Posterior vena cava (tissue), 2 donors: ENCODE results near the gene MAST4. TPM values are rescaled to one million over a fixed set of nuclear protein-coding genes. Genes with fewer than 3 reads are reported as not detected.

Experiments
- DNase-seq: peaks from one replicate; pipeline ENCODE4 v3.0.0-alpha.2; 2020; ENCODE audit warnings: low spot score
- intact Hi-C, 2 donors: fragments of 100-400 bp; cut with DNase I; formaldehyde crosslinking; loops; one replicate each; pipeline versions ENCODE4 v1.14.1 to v1.14.2; 2022 to 2023
- total RNA-seq, 2 donors: library from RNA; stranded (reverse); fragmentation: NEBNext Ultra II Directional; extraction: Animal tissue kit (Norgen Biotek cat#: 25700); gene quantifications; one replicate each; pipeline ENCODE4 v1.2.1, GENCODE V29; 2021
- donor health status: DM: yes; HTN: yes; CAD: no.
- donor health status: DM: yes; HTN: yes; CAD: no.

Gene MAST4
- total RNA-seq, 2 donors from 2014 or later: 36.4 to 45.6 TPM

- DNase-seq: no peak
- intact Hi-C loops: no loop called here
Observed at GRCh38 chr5:66952153-66952552, 356.0 kb downstream of the MAST4 start.

GRCh38 chr5:66956439-66956838 lies 360.2 kb downstream of the MAST4 start:
- intact Hi-C loops: no loop called here
- DNase-seq: no peak

DNA sequence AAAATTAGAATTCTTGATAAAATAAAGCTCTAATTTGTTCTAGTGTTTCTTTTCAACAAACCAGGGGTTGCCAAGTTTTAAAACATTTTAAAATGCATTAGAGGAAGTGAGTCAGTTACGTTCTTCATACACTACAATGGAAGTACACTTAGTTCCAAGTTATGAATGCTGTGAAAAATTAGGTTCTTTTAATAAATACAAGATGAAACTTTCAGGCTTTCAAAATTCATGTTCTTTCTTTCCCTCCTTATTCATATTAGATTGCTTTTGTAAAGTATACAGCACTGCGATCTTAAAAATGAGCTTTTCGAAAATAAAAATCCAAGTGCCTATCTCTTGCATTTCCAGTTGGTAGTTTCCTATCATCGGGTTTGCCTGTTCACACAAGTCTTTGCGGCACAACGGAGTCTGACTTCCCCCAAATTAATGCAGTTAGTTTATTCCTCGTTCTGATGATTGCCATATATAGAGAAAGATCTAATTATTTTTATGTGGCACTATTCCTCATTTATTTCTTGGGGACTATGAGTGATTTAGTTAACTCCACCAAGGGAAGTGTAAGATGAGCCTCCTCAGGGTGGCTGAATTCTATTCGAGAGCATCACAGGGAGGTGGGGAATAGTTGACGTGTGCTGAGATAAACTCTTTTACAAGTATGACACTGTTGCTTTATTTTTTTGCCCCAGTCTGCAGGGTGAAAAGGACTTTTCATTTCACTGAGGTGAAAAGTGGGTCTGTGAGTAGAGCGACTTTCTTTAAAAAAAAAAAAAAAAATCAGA lies 362.2 kb downstream of the MAST4 start:
- intact Hi-C loops: no loop called here
- DNase-seq: no peak

- intact Hi-C loops: no loop called here
- DNase-seq: peak; percentile 82
Observed at GRCh38 chr5:66958980-66959641, 362.9 kb downstream of the MAST4 start.

DNA sequence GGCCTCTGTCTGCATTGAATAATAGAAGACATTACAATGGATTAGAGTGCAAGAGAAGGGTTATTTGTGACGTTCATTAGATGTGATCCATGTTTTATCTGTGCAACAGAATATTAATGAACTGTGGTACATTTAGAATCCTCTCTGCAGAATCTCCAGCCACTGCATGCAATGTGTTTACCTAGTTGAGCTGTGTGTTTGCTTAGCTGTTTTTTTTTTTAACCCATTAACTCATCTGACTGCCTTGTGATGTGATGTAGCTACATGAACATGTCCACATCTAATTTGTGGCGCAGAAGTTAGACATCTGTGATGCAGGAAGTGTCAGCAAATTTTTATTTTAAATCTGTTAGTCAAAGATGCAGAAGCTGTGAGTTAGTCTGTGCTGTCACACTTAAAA lies 363.5 kb downstream of the MAST4 start:
- no peak for DNase-seq
- intact Hi-C loops: no loop called here

DNA sequence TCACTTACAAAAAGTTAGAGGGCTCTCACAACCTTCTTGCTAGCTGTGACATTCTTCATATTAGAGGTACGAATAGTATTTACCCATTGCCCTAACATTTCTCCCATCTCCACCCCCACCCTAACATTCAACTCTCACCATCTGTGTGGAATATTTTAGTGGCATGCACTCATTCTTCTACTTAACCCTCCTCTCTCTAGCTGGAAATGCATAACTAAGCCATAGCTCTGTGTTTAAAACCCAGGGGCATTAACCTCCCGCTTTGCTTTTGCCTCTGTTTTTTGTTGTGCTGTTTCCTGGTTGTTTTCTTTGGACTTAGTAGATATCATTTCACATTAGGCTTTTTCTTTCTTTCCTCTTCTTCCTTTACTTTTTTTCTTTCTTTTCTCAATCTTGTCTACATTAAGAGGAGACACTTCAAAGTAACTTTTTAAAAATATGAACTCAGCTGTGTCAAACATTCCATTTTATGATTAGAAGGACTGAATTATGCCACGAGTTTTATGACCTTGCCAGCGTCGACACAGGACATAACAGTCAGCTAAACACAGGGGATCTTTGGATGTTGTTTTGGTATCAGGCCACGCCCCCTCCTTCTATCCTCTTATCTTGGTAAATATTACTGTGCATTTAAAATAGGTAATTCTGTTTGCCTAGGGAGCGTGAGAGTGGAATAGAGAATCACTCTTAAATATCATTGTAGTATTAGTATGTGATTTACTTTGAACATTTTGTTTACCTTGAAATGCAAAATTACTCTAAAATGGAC lies 364.4 kb downstream of the MAST4 start:
- DNase-seq: no peak
- intact Hi-C loops: no loop called here

- intact Hi-C loops: no loop called here
Observed at GRCh38 chr5:66963559-66963971, 367.4 kb downstream of the MAST4 start.

DNA sequence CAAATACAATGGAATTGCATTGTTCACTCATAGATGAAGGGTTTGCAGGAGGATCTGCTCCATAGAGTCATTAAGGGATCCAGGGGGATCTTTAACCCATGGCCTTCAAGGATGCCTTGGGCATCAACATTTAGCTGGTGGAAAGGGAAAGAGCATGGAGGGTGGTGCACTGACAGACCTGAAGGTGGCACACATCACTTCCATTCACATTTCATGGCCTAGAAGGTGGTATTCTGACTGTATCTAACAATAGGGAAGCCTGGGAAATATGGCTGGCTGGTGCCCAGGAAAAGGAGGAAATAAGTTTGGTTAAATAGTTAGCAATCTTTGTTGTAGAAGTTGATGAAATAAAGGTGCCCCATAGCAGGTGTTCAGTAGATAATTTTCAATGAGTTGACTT lies 370.2 kb downstream of the MAST4 start:
- no peak for DNase-seq
- intact Hi-C loops: no loop called here

More at GRCh38 chr5:66963559-66963971, 367.4 kb downstream of the MAST4 start:
- DNase-seq: no peak

- DNase-seq: no peak
- intact Hi-C loops: no loop called here
Observed at GRCh38 chr5:66967102-66967501, 370.9 kb downstream of the MAST4 start.

GRCh38 chr5:66967826-66968262 lies 371.7 kb downstream of the MAST4 start:
- no peak for DNase-seq
- intact Hi-C loops: no loop called here

GRCh38 chr5:66969484-66969883 lies 373.3 kb downstream of the MAST4 start:
- intact Hi-C loops: no loop called here
- DNase-seq: no peak

GRCh38 chr5:66969963-66970362 lies 373.8 kb downstream of the MAST4 start:
- intact Hi-C loops: no loop called here
- no peak for DNase-seq

- DNase-seq: no peak
- intact Hi-C loops: no loop called here
Observed at GRCh38 chr5:66972004-66972403, 375.8 kb downstream of the MAST4 start.

DNA sequence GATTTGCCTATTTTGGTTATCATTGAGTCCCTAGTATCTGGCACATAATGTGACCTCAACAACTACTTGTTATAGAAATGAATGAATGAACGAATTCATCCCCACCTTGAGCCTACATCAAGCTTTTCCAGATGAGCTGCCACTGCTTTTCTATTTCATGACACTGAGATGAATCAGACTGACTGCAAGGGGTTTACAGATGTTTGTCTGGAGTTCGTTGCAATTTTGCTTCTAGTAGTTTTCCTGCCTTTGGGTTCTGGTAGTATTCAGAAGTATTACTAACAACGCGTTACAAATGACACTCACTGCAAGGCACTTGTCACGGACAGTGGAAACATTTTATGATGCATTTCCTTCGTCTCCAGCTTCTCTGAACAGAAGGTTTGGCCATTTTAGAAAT lies 378.1 kb downstream of the MAST4 start:
- intact Hi-C loops: no loop called here
- DNase-seq: no peak

DNA sequence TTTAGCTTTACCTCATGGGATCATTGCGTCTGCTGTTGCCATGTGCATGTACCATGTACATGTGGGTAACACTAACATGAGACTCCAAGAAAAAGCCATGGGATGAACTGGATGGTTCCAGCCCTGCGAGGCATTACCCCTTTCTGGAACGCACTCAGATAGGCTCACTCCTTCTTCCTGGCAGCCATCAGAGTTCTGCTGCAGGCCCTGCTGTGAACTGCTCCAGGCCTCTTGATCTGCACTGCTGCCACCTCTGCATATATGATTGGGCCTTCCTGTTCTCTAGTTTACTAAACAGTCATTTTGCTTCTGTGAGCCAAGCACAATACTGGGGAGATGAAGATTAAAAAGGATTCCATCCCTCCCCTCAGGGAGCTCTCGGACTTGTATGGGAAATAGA lies 379.9 kb downstream of the MAST4 start:
- intact Hi-C loops: no loop called here
- no peak for DNase-seq

DNA sequence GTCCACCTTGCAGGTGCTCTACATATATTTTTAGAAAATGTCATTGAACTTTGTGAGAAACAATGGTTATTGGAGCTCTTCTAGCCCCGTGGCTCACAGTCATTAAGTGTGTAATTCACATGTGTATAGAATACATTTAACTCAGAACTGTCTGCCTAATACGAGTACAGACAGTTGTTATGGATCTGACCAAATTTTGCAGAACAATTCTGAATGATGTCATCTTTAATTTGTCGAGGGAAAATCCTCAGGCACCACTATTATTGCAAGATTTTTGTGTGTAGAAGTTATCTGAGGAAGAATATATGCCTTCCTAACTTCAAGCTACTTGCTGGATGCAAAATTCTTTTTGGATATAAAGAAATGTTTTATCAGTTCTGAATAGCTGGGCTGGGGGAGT lies 383.5 kb downstream of the MAST4 start:
- intact Hi-C loops: no loop called here

GRCh38 chr5:66981266-66982055 lies 385.3 kb downstream of the MAST4 start:
- DNase-seq: no peak
- intact Hi-C loops: no loop called here

More for the DNA sequence above, 383.5 kb downstream of the MAST4 start:
- DNase-seq: no peak

DNA sequence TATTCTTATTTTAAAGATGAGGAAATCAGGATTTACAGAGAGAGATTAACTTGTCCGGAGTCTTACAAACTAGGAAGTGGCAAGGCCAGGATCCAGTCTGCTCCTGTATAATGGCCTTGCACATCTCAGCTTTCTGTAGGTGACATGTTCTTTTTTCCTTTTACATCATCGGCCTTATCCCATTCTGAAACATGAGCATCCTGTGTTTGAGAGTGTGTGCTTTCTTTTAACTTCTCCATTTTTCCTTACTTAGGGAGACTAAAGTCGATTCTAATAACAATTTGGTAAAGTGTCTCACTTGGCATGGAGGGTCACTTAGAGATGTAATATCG lies 385.8 kb downstream of the MAST4 start:
- intact Hi-C loops: no loop called here
- no peak for DNase-seq

- DNase-seq: no peak
- intact Hi-C loops: no loop called here
Observed at GRCh38 chr5:66982470-66982869, 386.3 kb downstream of the MAST4 start.

DNA sequence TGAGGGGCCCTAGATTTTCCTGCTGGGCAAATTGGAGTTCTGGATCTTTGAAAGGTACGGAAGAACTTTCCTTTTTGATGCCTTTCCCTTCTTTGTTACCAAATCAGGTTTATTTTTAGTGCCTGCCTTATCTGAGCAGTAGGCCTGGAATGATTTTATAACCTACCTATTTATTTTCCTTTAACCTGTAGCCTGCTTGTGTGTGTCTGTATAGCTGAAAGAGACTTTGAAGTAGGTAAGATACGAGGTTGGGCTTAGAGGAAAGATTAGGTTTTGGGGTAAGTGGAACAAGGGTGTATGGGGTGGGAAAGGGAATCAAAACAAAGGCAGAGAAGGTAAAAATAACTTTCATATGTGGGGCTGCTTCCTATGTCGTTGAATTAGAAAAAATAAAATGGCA lies 389.2 kb downstream of the MAST4 start:
- intact Hi-C loops: no loop called here
- no peak for DNase-seq
